ENCODE results near the gene AGER. TPM values are rescaled to one million over a fixed set of nuclear protein-coding genes. Genes with fewer than 3 reads are reported as not detected.
"Not testable (repeated sequence)": the region's sequence is repeated elsewhere in the genome, so short reads cannot be mapped to it uniquely, and the experiment has no call there.

The AGER gene
- total RNA-seq, 1 donor from 2014 or later: 2.9 TPM

DNA sequence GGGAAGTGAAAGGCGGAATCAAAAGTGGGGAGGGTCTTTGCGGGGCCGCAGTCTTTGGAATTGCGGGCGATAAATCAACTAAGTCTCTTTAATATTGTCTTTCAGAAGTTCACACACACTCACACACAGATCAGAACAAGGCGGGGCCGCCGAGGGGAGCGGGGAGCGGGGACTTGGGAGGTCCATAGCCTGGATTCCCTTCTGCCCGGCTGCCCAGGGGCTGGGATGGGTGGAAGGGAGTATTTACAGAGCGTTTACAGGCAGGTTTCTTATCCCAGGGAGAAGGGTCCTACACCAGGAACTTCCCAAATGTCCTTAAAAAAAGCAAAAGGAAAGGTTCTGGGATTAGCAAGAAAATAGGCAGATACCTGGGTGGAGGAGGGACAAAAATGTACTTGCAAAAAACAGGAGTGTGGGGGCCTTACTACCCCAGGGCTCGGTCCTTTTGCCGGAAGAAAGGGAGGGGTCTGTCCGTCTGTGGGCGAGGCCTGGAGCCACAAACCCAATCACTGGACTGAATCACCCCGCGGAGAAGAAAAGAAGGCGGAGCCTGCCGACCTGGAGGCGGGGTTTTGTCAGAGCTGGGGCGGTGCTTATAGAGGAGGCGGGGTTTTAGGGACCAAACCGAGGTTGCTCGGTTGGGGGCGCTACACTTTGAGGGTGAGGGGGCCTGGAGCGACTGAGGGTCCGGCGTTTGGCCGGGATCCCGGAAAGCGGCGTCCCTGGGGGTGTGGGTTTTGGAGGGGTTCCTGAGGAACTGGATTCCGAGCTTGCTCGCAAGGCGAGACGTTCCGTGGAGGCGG lies 35.6 kb downstream of the AGER start:
- peak; percentile 48 for DNase-seq (ENCODE audit: low spot score)

DNA sequence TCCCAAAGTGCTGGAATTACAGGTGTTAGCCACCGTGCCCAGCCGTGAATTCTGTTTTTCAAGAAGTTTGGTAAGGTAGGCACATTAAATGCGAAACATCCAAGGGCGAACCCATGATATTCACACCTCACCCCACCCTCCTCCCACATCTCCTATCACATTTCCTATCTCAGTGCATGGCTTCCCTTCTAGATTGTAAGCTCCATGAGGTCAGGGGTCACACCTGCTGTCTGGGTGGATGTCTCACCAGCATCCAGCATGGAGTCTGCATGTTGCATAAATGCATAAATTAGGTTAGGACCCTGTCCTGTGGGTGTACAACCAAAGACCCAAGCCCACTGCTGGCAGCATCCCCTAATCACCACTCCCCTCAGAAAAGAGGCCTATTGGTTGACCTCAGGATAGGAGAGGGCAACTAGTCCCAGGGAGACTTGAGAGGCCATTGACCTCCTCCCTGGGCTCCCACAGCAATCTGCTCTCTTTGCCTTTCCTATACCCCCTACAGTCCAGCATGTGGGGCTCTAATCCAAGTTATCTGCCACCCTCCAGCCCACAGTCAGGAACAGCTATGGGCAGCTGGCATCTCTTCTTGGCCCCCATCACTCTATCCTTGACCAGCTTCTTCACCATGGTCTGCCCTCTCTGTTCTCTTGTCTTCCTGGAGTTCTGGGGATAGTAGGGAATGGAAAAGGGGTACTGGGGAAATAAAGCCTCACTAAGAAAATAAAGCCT lies 36.5 kb downstream of the AGER start:
- DNase-seq (ENCODE audit: low spot score): no peak

DNA sequence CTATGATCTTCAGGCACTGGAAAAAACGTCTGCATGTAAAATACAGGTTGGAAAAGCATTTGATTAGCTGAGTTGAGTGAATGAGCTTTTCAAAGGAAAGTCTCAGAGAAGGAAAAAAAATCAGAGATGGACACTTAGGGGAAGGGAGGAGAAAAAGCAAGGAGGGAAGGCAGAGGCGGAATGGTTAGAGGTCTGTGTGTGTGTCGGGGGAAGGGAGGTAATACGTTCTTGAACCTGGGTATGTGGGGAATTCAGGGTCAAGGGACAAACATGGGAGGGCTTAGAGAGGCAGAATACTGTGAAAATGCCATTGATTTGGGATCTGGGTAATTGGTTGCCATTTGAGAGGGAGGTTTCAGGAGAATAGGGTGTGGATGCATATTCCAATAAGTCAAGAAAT lies 37.4 kb downstream of the AGER start:
- no peak for DNase-seq (ENCODE audit: low spot score)

DNA sequence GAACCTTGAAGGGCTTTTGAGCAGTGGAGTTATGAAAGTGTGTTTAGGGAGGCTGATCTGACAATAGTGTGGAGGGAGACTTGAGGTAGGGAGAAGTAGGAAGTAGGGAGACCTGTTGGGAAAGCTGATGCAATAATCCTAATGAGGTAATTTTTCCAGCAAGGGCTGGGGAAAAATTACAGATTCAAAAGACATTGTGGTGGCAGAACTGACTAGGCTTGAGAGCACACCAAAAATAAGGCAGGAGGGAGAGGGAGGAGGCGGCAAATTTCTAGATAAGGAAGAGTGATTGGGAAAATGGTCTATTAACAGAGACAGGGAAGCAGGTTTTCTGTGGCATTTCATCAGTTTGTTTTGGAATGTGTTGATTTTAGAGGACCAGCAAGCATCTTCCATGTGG lies 37.8 kb downstream of the AGER start:
- DNase-seq (ENCODE audit: low spot score): no peak

DNA sequence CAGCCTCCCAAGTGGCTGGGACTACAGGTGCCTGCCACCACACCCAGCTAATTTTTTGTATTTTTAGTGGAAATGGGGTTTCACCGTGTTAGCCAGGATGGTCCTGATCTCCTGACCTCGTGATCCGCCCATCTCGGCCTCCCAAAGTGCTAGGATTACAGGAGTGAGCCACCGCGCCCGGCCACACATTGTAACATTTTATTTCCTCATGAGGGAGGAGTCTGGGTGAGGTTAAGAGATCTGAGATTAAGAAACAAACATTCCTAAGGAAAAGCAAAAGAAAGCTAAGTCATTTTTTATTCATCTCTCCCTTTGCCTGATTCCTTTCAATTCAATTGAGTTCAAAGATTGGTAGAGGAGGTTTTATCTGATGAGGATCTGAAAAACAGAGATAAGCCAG lies 39.8 kb downstream of the AGER start:
- DNase-seq (ENCODE audit: low spot score): not testable (repeated sequence)

DNA sequence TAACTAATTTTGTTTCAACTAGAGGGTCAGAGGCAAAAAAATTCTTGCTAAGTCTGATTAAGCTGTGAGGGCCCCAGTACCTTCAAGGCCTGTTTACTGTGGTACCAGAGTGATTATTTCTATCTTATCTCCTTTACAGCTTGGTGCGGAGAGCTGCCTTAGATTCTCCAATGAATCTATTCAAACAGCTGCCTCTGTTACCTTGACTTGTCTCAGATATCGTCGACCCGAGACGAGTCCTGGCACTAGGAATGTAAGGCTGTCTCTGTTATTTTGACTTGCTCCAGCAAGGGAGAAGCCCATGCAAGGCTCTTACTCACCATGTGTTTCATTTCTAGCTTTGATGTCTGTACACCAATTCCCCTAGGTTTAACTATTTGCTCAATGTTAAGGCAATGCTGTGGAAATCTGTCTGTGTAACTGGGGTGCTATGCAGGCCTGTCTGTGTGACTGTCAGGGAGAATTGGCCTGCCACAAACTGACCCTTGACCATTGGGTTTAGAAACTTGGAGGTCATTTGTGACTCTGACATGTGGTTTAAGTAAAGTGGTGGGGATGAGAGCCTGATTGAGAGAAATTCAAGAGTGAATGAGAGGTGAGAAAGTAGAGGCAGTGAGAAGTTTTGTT lies 43.5 kb downstream of the AGER start:
- no peak for DNase-seq (ENCODE audit: low spot score)

DNA sequence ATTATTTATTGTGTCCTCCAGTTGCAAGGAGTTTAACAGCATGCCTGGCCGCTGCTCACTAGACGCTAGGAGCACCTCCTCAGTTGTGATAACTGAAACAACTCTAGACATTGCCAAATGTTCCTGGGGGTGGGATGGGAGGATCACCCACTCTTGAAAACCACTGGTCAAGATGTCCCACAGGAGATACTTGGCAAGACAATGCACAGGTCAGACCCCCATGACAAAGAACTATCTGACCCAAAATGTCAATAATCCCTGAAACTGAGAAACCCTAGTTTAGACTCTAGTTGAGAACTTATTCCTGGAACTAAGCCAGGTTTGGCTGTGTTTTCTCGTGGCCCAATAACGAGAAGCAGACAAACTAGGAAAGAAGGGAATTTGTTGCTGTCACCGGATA lies 44.5 kb downstream of the AGER start:
- no peak for DNase-seq (ENCODE audit: low spot score)

DNA sequence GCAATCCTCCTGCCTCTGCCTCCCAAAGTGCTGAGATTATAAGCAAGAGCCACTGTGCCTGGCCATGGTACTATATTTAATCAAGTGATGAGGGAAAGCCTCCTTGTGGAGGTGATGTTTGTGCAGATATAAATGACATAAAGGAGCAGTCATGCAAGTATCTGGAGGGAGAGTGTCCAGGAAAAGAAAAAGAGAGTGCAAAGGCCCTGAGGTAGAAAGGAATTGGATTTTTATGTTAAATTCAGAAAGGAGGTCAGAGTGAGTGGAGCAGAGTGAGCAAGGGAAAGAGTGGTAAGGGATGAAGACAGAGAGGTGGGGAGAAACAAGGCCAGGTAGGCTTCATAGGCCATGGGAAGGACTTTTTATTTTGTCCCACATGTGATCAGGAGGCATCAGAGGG lies 46.6 kb downstream of the AGER start:
- DNase-seq (ENCODE audit: low spot score): no peak

DNA sequence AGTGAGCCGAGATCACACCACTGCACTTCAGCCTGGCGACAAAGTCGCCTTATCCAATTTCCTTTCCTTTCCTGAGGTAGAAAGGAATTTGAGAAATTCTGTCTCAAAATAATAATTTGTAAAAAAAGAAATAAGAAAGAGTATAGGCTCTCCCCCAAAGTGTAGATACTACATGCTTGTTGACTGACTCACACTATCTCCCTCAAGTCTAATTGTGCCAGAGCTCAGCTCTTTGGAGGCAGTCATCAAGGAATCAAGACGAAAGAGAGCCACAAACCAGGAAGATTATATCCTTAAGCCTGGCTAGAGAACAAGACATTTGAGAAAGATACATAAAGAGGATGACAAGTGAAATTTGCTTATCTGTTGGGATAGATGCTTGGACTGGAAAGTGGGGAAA lies 50.3 kb downstream of the AGER start:
- no peak for DNase-seq (ENCODE audit: low spot score)

DNA sequence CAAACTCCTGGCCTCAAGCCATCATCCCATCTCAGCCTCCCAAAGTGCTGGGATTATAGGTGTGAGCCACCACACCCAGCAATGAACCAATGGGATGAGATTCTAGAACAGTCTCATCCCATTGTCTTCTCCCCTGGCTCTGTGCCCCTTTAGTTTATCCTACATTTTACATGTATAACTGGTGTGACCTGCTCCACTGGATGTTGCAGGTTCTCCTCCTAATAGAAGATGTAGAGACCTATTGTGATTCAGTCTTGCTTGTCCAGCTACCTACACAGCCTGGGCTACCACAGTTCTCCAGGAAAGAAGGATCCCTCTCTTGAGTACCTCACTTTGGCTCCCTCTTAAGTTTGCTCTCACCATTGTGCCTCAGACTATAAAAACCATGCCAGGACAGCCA lies 51.9 kb downstream of the AGER start:
- DNase-seq (ENCODE audit: low spot score): no peak

DNA sequence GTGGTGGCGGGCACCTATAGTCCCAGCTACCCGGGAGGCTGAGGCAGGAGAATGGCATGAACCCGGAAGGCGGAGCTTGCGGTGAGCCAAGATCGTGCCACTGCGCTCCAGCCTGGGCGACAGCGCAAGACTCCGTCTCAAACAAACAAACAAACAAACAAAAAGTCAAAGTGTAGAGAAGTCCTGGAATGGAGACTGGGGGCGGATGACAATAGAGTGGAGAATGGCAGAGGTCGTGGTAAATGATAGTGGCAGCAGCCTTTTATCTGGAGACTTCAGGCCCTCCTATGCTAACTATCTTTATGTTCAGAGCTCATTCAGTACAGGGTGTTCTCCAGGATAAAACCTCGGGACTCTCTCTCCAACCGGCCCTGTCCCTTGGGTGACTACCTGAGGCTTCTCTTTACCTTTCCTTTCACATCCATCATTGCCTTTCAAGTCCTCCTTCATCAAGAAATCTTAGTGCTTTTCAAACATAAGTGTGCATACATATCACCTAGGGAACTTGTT lies 52.6 kb downstream of the AGER start:
- DNase-seq (ENCODE audit: low spot score): no peak

Other genes with a start within 250 kb of the AGER start
- gene CFB, start 238.2 kb downstream of the AGER start, total RNA-seq (ENCODE audit: insufficient read depth, low replicate concordance): 34.7 TPM
- 54.9 TPM for gene NELFE, start 225.3 kb downstream of the AGER start, total RNA-seq (ENCODE audit: insufficient read depth, low replicate concordance)
- 34.7 TPM for gene SKIC2, start 225.1 kb downstream of the AGER start, total RNA-seq (ENCODE audit: insufficient read depth, low replicate concordance)
- 13.2 TPM for gene DXO, start 212.1 kb downstream of the AGER start, total RNA-seq (ENCODE audit: insufficient read depth, low replicate concordance)
- 26.2 TPM for gene C4A, start 202.2 kb downstream of the AGER start, total RNA-seq (ENCODE audit: insufficient read depth, low replicate concordance)
- gene C4B, start 169.5 kb downstream of the AGER start, total RNA-seq (ENCODE audit: insufficient read depth, low replicate concordance): 32.3 TPM
- not detected for gene CYP21A2, start 145.8 kb downstream of the AGER start, total RNA-seq (ENCODE audit: insufficient read depth, low replicate concordance)
- 24.1 TPM for gene TNXB, start 74.9 kb downstream of the AGER start, total RNA-seq (ENCODE audit: insufficient read depth, low replicate concordance)
- 14.4 TPM for gene ATF6B, start 56.0 kb downstream of the AGER start, total RNA-seq (ENCODE audit: insufficient read depth, low replicate concordance)
- 1.2 TPM for gene FKBPL, start 54.0 kb downstream of the AGER start, total RNA-seq (ENCODE audit: insufficient read depth, low replicate concordance)
- gene PRRT1, start 32.3 kb downstream of the AGER start, total RNA-seq (ENCODE audit: insufficient read depth, low replicate concordance): 1.2 TPM
- gene PPT2, start 30.1 kb downstream of the AGER start, total RNA-seq (ENCODE audit: insufficient read depth, low replicate concordance): 9.6 TPM
- 1.9 TPM for gene EGFL8, start 19.7 kb downstream of the AGER start, total RNA-seq (ENCODE audit: insufficient read depth, low replicate concordance)
- gene AGPAT1, start 8.2 kb downstream of the AGER start, total RNA-seq (ENCODE audit: insufficient read depth, low replicate concordance): 11.1 TPM
- gene RNF5, start 5.8 kb downstream of the AGER start, total RNA-seq (ENCODE audit: insufficient read depth, low replicate concordance): 29.4 TPM
- 42.6 TPM for gene PBX2, start 5.9 kb upstream of the AGER start, total RNA-seq (ENCODE audit: insufficient read depth, low replicate concordance)
- 1.2 TPM for gene GPSM3, start 8.4 kb upstream of the AGER start, total RNA-seq (ENCODE audit: insufficient read depth, low replicate concordance)
- 6.7 TPM for gene NOTCH4, start 39.8 kb upstream of the AGER start, total RNA-seq (ENCODE audit: insufficient read depth, low replicate concordance)
- 1.7 TPM for gene TSBP1, start 187.7 kb upstream of the AGER start, total RNA-seq (ENCODE audit: insufficient read depth, low replicate concordance)
- not detected for gene BTNL2, start 222.9 kb upstream of the AGER start, total RNA-seq (ENCODE audit: insufficient read depth, low replicate concordance)

All from umbilical cord (tissue), 2 donors.